ENCODE data around the gene OR52B6. TPM values are rescaled to one million over a fixed set of nuclear protein-coding genes. Genes with fewer than 3 reads are reported as not detected.
"Not testable (repeated sequence)": the region's sequence is repeated elsewhere in the genome, so short reads cannot be mapped to it uniquely, and the experiment has no call there.

The OR52B6 gene
- total and polyA plus RNA-seq, 8 donors: not detected

DNA sequence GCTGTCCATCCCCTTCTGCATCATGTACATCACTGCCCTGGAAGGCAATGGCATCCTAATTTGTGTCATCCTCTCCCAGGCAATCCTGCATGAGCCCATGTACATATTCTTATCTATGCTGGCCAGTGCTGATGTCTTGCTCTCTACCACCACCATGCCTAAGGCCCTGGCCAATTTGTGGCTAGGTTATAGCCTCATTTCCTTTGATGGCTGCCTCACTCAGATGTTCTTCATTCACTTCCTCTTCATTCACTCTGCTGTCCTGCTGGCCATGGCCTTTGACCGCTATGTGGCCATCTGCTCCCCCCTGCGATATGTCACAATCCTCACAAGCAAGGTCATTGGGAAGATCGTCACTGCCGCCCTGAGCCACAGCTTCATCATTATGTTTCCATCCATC lies 337 bp downstream of the OR52B6 start:
- Histone ChIP-seq H3K27ac (no peak overlapping the region), H3K9me3 (no peaks in the 10 kb centered on the region), H3K4me3 (no peak overlapping the region), H3K27me3 (no peaks in the 10 kb centered on the region), H3K36me3 (no peaks in the 10 kb centered on the region), H3K4me1 (no peaks in the 10 kb centered on the region)
- WGBS, 5 donors: 82 to 89% (median 86%) methylated on average over 4 of the region's 4 CpGs
- DNase-seq: no peak
- TF ChIP-seq POLR2A (IDR thresholded peaks at IDR 0.05) (no peak), EP300 (IDR thresholded peaks at IDR 0.05) (no peak), POLR2AphosphoS5 (IDR thresholded peaks at IDR 0.05) (no peak)
- TF ChIP-seq, protein P1, sequence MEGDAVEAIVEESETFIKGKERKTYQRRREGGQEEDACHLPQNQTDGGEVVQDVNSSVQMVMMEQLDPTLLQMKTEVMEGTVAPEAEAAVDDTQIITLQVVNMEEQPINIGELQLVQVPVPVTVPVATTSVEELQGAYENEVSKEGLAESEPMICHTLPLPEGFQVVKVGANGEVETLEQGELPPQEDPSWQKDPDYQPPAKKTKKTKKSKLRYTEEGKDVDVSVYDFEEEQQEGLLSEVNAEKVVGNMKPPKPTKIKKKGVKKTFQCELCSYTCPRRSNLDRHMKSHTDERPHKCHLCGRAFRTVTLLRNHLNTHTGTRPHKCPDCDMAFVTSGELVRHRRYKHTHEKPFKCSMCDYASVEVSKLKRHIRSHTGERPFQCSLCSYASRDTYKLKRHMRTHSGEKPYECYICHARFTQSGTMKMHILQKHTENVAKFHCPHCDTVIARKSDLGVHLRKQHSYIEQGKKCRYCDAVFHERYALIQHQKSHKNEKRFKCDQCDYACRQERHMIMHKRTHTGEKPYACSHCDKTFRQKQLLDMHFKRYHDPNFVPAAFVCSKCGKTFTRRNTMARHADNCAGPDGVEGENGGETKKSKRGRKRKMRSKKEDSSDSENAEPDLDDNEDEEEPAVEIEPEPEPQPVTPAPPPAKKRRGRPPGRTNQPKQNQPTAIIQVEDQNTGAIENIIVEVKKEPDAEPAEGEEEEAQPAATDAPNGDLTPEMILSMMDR (IDR thresholded peaks at IDR 0.05): no peak
- intact Hi-C loops (cut with DNase I; ENCODE audit: low total_unique reads): no loop called here

DNA sequence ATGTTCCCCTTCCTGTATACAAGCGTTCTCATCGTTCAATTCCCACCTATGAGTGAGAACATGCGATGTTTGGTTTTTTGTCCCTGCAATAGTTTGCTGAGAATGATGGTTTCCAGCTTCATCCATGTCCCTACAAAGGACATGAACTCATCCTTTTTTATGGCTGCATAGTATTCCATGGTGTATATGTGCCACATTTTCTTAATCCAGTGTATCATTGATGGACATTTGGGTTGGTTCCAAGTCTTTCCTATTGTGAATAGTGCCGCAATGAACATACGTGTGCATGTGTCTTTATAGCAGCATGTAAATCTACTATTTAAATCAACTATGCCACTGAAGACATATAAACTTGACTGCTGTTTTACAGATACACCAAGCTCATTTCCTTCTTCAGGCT lies 3.8 kb downstream of the OR52B6 start:
- H3K4me3 ChIP-seq; intact Hi-C loops (cut with DNase I; ENCODE audit: low total_unique reads): not testable (repeated sequence)

DNA sequence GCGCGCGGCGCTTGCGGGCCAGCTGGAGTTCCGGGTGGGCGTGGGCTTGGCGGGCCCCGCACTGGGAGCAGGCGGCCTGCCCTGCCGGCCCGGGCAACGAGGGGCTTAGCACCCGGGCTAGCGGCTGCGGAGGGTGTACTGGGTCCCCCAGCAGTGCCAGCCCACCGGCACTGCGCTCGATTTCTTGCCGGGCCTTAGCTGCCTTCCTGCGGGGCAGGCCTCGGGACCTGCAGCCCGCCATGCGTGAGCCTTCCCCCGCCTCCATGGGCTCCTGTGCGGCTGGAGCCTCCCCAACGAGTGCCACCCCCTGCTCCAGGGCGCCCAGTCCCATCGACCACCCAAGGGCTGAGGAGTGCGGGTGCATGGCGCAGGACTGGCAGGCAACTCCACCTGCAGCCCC lies 9.2 kb downstream of the OR52B6 start:
- H3K4me3 ChIP-seq; H3K27ac ChIP-seq; H3K27me3 ChIP-seq; DNase-seq; H3K4me1 ChIP-seq; H3K9me3 ChIP-seq; intact Hi-C loops (cut with DNase I; ENCODE audit: low total_unique reads); H3K36me3 ChIP-seq: not testable (repeated sequence)
- 97 to 98% (median 97%) methylated on average over 8 to 31 of the region's 31 CpGs for WGBS, 5 donors

More for the DNA sequence above, 3.8 kb downstream of the OR52B6 start:
- H3K4me1 ChIP-seq, H3K27me3 ChIP-seq, DNase-seq, H3K36me3 ChIP-seq, H3K9me3 ChIP-seq, H3K27ac ChIP-seq: not testable (repeated sequence)
- WGBS, 5 donors: 64 to 92% (median 89%) methylated on average over 5 of the region's 5 CpGs

DNA sequence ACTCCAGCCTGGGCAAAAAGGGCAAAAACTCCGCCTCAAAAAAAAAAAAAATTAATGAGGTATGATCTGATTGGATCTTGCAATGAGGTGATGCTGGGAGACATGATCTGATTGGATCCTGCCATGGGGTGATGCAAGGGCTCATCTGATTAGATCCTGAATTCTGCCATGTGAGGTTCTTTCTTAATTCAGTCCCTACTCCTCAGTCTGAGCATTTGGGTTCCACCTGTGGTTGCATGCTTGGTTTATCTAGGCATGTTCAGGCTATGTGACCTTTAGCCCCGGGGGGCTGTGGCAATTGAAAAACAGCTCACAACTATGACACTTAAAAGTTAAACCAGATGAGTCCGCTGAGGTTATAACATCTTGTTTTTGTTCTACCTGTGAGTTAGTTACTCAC lies 10.9 kb downstream of the OR52B6 start:
- no peak for DNase-seq
- peaks cover 0 to 5% (median 0%) of the 10 kb centered on the region in 4 donors for H3K36me3 ChIP-seq
- intact Hi-C loops (cut with DNase I; ENCODE audit: low total_unique reads): no loop called here
- peaks cover 0 to 5% (median under 1%) of the 10 kb centered on the region in 4 donors for H3K4me1 ChIP-seq
- H3K27ac ChIP-seq: no peak overlapping the region
- no peak overlapping the region for H3K4me3 ChIP-seq
- 60 to 90% (median 85%) methylated on average over 3 of the region's 3 CpGs for WGBS, 5 donors
- TF ChIP-seq, protein P1 (IDR thresholded peaks at IDR 0.05): no peak
- TF ChIP-seq POLR2A (IDR thresholded peaks at IDR 0.05) (no peak), EP300 (IDR thresholded peaks at IDR 0.05) (no peak), POLR2AphosphoS5 (IDR thresholded peaks at IDR 0.05) (no peak)
- H3K9me3 ChIP-seq: no peaks in the 10 kb centered on the region
- H3K27me3 ChIP-seq: no peaks in the 10 kb centered on the region

DNA sequence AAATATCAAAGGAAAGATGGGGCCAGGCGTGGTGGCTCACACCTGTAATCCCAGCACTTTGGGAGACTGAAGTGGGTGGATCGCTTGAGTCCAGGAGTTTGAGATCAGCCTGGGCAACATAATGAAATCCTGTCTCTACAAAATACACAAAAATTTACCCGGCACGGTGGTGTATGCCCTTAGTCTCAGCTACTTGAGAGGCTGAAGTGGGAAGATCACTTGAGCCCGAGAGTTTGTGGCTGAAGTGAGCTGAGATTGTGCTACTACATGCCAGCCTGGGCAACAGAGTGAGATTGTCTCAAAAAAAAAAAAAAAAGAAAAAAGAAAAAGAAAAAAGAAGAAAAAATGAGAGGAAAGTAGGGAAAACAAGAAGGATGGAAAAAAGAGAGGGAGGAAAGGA lies 11.9 kb downstream of the OR52B6 start:
- Histone ChIP-seq H3K9me3 (no peaks in the 10 kb centered on the region), H3K27ac (no peak overlapping the region), H3K4me3 (no peak overlapping the region), H3K4me1 (peaks cover 5 to 15% (median 7%) of the 10 kb centered on the region in 4 donors), H3K27me3 (no peaks in the 10 kb centered on the region), H3K36me3 (peaks cover 0 to 5% (median 0%) of the 10 kb centered on the region in 4 donors)
- TF ChIP-seq POLR2AphosphoS5 (IDR thresholded peaks at IDR 0.05) (no peak), POLR2A (IDR thresholded peaks at IDR 0.05) (no peak), EP300 (IDR thresholded peaks at IDR 0.05) (no peak)
- TF ChIP-seq, protein P1 (IDR thresholded peaks at IDR 0.05): no peak
- intact Hi-C loops (cut with DNase I; ENCODE audit: low total_unique reads): no loop called here
- WGBS, 5 donors: 82 to 91% (median 83%) methylated on average over 5 of the region's 5 CpGs
- DNase-seq: no peak

All from stomach (tissue), 9 donors.